ENCODE measurements around the gene ZNF322.

ZNF322 gene

DNA sequence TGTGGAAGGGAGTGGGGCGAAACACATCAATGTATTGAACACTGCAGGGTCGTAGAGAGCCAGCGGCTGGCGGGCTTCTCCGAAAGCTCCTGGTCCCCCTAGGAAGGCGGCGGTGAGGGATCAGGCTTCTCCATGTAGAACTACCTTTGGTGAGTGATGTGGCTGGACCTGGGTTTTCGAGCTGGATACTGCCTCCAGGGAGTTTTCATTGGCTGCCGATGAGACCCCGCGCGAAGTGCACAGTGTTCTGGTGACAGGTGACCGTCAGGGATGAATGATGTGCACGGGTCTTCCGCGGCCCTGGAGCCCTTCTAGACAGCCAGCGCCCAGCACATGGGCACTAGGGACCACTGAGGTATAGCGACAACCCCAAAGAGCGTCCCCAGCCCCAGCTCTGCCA is 46.3 kb downstream of the ZNF322 start:
- DNase-seq, result no peak

DNA sequence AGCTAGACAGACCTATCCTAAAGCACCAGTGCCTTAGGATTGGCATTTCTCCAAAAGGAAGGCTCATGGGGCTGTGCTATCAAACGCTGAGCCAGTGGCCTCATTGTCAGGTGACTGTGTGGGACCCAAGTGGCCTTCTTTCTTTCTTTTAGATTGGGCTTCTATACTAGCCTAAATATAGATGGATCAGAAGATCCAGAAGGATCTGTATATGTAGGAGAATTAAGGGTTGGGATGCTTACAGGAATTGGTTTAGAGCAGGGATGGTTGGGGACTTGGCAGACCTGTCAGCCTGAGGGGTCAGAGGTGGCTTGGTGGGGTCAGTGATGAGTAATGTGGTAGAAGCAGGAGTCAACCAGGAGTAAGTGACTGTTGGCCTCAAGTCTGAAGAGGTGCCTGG is 47.9 kb downstream of the ZNF322 start:
- DNase-seq, result no peak

DNA sequence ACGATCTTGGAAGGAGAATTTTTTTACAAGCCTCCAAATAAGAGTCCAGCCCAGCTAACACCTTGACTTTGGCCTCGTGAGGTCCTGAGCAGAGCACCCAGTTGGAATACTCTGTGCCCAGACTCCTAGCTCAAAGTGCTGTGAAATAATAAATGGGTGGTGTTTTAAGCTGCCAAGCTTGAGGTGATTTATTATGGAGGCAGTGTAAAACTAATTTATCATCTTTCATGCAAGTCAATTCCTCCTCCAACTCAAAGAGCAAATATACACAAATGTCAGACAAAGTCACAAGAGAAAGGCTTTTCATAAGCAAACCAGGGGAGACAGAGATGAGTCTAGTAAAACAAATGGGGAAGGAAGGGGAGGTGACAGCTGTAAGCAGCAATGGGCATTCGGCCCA is 50.1 kb downstream of the ZNF322 start:
- no peak for DNase-seq

DNA sequence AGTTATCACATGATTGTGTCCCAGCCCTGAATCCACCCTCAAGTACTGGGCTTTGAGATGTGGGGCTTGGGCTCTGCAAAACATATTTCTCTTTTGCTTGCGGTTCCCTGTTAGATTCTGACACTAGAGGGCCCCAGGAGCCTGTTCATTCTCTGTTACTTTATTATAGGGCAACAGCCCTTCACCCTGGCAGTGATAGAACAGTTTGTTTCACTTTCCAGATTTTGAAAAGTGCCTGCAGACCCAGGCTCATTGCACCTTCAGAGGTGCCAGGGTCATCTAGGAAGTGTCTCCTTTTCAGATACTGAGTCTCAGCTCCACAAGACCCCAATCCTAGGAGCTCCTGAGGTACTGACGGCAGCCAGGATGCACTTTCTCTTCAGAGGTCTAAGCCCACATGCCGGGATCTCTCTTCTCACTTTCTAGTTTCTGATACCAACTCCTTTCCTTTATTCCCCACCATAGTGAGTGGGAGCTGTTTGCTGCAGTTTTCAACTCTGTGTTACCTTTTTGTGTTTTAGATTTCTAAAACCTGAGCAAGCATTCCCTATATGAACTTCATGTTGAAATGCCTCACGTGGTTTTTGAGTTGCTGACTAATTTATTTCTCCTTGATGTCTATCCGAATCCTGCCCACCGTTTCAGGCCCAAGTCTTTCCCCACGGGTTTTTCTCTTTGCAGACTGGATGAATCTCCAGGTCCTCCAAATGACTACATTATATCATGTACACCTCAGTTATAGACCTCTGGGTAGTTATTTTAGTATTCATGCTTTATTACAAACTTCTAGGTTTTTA is 51.9 kb downstream of the ZNF322 start:
- peak; percentile 79 for DNase-seq

DNA sequence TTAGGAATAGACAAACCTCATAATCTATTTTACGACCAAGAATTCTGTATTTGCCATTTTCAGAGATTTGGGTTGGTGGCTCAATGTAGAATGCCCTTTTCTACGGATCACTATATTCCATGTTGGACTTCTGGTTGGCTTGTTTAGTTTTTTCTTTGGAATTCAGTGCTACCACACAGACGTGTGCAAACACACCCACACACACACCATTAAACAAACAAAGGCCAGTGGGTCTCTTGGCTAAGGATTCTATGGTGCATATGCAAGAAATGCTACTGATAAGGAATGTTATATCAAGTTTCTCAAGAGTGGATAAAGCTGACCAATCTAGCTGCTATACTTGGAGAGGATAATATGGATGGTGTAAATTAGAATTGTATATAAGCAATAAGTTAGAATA is 54.7 kb downstream of the ZNF322 start:
- no peak for DNase-seq

DNA sequence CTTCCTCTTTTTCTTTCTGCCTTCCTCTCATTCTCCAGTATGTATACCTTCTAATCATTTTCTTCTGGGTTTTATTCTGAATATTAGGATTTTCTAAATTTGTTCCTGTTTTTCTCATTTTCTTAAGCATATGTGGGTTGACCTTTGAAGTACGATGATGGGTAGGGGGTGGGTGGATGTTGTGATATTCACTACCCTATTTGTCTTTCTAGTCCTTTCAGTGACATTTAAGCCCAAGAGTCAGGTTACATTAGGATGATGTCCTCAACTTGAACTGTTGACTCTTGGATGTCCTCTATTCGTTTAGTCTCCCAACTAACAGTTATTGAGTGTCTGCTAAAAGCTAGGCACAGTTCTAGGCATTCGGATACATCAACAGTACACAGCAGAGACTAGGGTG is 55.5 kb downstream of the ZNF322 start:
- no peak for DNase-seq

DNA sequence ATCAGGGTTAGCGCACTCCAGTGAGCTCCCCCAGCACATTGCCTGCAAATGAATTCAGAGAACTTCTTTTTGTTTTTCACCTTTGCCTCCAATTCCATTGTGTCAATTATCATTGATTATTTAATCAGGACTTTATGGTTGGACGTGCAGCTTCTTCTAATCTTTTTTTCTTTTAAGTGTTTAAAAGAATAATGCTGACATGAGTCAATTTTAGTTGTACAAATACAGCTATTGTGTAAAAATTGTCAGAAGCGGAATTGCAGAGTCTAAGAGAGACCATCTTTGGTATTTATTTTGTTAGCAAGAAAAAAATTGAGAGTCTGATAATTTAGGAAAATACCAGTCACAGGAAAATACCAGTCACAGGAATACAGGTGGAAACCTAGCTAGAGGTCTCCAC is 57.3 kb downstream of the ZNF322 start:
- DNase-seq, result no peak

DNA sequence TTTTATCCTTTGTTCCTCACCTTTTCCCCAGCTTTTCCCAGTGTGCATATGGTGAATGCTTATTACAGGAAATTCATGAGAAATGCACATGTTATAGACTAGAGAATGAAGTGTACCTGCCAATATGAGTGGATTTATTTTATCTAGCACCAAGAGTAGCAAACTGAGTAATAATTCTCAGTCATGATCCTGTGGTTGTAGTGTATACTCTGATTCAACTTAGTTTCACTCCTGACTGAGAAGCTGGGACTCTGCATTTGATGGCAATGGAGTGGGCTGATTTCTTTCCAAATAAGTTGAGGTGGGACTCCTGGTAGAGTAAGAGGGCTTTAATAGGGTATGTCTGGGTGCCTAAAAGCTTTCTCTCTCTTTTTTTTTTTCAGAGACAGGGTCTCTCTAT is 58.8 kb downstream of the ZNF322 start:
- peak; percentile 27 for DNase-seq

DNA sequence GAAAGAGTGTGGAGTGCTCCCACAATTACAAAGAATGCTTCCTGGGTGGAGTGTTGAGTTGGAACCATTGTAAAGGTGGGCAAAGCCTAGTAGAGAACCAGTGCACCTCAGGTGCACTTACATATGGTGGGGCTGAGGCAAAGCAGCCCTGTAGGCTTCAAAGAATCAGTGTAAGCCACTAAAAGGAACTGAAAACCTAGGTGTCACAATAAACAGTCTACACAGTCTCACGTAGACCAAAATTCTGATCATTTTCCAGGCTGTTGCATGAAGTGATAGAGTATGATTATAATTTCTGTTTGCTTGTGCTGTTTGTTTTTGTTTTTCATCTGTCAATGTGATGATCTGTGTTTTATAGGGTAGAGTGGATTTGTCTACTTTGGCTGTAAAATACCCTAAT is 60.0 kb downstream of the ZNF322 start:
- DNase-seq, result no peak

DNA sequence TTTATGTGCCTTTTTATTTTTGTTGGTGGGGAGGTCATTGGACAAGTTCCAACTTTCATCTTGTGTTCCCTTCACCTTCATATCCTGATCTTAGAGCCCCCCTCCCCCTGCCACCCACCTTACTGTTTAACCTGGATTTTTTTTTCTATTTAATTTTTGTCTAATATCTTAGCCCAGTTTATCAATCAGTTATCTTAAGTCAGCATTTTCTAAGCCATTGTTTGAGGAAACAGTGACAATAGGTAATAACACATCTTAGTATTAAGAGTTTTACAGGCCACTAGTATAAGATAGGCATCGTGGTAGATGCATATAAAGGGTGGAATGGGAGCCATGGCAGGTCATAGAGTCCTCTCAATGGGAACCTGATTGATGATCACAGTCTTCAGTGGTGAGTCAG is 60.4 kb downstream of the ZNF322 start:
- DNase-seq, result no peak

DNA sequence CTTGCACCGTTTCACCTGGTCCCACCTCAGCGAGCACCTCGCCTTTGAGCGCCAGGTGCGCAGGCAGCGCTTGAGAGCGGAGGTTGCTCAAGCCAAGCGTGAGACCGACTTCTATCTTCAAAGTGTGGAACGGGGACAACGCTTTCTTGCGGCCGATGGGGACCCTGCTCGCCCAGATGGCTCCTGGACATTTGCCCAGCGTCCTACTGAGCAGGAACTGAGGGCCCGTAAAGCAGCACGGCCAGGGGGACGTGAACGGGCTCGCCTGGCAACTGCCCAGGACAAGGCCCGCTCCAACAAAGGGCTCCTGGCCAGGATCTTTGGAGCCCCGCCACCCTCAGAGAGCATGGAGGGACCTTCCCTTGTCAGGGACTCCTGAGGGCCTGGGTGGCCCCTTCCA is 61.3 kb downstream of the ZNF322 start:
- DNase-seq, result no peak

DNA sequence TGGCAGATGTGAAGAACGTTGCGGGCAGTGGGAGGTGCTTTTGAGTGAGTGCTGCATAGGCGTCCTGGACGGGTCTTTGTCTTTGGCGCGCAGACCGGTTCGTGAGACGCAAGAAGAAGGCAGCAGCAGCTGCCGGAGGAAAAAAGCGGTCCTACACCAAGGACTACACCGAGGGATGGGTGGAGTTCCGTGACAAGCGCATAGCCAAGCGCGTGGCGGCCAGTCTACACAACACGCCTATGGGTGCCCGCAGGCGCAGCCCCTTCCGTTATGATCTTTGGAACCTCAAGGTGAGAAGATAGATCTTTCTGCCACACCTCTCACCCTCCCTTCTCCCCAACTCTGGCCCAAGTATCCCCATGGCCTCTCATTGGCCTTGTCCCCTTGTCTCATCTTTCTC is 61.7 kb downstream of the ZNF322 start:
- no peak for DNase-seq

DNA sequence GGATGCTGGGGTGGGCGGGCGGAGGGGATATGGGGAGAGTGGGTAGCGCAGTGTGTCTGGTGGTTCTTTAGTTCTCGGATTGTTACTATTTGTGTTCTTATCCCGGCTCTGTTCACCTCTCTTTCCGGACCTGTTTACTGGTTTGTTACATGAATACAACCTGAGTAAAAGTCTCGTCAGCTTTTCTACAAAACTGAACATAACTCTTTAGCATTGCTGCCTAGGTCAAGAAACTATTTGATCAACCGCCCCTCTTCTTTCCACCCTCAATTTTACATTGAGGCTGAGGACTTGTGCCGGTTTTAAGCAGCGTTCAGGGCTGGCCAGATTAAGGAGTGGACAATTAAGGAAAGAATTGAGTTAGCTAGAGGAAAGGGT is 62.2 kb downstream of the ZNF322 start:
- DNase-seq, result no peak

DNA sequence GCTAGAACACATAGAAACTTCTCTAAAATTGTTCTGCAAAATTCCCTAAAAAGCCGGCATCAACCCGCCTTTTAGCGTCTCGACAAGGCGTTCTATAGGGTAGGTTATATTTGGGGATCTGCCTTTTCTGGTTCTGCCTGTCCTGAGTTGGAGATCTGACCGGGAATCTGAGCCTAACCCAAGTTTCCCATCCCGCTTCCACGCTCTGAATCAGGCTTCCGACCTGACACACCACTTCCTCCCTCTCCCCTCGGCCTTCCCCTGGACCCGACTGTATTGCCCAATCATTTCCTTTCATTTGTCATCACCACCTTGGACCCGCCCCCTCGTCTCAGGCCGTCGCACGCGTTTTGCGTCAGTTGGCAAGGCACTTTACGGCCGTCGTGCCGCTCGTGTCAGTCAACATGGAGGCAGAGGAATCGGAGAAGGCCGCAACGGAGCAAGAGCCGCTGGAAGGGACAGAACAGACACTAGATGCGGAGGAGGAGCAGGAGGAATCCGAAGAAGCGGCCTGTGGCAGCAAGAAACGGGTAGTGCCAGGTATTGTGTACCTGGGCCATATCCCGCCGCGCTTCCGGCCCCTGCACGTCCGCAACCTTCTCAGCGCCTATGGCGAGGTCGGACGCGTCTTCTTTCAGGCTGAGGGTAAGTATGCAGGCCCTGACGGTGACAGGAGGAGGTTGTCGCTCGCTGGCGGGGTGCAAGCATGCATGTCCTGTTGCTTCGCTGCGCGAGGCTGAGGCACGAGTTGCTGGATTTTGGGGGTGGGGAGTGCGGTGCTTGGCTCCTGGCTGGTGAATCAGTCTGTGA is 62.8 kb downstream of the ZNF322 start, which contains the start of gene ABT1:
Gene ABT1, plus strand, starts transcription at position 375 of the 810 bp plus-strand sequence. Its CDS starts 30 bp downstream, at position 405.
- DNase-seq, result peak; percentile 98

DNA sequence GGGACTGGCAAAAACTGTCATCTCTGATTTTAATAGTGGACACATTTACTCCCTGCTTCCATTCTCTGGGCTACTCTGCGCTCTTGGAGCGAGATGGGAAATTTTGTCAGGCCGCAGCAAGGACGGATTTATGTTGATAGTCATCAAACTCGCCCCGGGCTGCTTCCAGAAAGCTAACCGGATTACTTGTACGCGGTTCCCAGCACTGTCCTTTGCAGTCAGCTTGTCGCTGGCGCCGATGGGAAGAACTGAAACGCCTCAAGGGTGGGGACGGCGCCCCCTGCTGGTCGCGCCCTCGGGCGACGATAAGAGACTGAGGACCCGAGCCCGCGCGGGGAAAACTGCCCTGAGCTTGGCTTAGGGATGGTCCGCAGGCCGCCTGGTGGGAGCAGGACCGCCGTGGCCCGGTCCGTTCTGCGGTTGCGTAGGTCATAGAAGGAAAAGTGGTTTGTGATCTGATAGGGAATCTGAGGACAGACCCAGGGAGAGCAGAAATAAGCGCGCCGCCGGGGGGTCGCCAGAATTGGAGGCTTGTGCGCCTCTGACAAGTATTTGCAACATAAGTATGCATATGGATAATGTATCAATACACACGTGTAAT is 63.8 kb downstream of the ZNF322 start:
- peak; percentile 92 for DNase-seq

DNA sequence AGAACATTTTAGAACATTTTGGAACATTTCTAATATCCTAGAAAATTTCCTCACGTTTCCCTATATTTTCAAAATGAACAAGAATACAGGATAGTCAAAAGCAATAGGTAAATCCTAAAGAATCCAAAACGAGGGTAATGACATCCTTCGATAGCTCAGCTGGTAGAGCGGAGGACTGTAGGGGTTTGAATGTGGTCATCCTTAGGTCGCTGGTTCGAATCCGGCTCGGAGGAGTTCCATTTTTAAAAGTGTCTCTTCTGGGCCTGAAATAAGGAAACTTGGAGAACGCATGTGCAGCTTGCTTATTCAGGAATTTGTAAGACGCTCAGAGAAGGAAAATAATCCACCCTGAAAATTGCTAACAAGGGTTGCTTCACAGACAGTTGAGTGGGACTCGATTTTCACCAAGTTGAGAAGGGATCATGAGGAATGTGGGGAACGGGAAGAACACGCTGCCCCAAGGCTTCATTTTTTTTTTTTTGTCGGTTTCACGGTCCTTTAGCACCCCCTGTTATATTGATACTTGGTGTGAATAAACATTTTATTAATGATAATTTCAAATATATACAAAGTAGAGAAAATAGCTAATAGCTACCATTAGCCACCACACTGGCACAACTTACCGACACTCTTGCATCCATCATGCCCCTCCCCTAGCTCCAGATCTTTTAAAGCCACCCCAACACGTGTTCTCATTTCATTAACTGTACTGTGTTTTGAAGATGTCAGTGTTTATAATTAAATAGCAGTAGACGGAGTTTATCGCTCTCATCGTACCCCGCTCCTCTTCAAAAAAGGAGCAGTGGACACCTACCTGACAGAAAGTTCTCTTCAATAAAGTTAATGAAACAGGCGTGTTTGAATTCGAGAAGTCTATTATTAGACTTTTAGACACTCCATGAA is 64.6 kb downstream of the ZNF322 start:
- peak; percentile 88 for DNase-seq

DNA sequence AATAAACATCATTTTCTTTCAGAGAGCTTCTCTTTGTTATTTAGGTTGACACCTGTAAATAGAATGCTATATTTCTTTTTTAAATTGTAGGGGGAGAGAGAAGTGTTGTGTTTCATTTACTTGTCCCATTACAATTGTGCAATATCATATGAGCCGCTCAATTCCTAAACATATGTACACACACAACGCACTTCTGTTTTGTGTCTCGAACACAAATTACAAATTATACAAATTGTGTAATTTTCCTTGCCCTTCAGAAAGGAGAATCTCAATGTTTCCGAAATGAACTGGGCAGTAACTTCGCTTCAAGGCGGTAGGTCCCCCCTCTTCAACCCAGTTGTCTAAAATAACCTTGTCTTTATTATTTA is 65.4 kb downstream of the ZNF322 start:
- no peak for DNase-seq

DNA sequence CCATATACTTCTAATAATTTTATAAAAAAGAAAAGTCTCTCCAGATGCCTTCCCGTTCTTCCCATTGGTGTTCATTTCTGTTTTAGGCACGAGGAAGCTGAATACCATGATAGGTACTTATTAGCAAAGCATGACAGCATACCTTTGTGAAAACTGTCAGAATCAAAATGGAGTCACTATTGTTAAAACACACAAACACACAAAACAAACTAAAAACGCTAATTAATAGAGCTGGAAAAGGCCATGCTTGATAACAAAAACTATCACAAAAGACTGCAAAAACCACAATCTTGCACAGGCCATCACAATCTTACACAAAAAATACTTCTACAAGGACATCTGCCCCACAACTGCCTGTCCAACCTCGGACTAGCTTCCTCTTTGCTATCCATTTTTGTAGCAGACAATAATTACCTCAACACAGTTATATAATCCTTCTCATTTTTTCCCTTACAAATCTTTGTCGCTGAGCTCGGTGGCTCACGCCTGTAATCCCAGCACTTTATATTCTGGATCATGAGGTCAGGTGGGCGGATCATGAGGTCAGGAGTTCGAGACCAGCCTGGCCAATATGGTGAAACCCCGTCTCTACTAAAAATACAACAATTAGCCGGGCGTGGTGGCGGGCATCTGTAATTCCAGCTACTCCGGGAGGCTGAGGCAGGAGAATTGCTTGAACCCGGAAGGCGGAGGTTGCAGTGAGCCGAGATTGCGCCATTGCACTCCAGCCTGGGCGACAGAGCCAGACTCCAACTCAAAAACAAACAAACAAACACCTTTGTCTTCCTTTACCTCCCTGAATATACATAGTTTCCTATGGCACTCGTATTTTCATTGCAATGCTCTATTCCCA is 66.0 kb downstream of the ZNF322 start:
- no peak for DNase-seq

DNA sequence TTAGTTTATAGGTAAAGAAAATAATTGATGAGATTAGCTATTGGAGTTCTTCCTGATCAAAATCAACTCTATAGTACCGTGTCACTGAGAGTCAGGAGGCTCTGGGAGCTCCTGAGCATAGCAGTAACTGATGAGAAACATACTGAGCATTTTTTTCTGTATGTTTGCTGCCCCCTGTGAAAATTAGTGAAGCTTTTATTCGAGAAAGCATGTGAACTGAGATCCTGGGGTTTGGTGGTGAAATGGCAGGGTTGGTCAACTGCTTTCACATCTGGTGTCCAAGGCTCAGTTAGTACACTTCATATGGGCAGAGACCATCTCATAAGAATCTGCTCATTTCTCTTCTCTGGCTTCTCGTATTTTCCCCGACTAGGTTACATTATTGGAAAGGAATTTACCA is 66.9 kb downstream of the ZNF322 start:
- no peak for DNase-seq

DNA sequence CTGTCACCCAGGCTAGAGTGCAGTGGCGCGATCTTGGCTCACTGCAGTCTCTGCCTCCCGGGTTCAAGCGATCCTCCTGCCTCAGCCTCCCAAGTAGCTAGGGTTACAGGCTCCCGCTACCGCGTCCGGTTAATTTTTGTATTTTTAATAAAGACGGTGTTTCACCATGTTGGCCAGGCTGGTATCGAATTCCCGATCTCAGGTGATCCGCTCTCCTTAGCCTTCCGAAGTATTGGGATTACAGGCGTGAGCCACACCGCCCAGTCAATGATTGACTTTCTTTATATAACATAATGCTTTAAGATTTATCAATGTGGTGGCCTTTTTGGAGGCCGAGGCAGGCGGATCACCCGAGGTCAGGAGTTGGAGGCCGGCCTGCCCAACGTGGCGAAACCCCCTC is 70.6 kb downstream of the ZNF322 start:
- DNase-seq, result no peak

Data from activated CD4-positive, alpha-beta T cell treated with anti-CD3 and anti-CD28 coated beads, Interleukin-10, Interleukin-2, amounts not matched to agents 100 ng/mL and 50 ng/mL, durations not matched to agents 16 hours and 8 hours (primary cell).